MM.1S (cell line): ENCODE results near the gene MZF1.

Source experiments
- DNase-seq: peaks from one replicate; pipeline ENCODE4 v3.0.0-alpha.2; 2015
- H2AFZ ChIP-seq: fragments of 300-600 bp; sonication (generic); 2 replicates; pipeline ENCODE4 v1.6.0; 2016; ENCODE audit warnings: antibody characterized with exemption, low read length
- H3F3A ChIP-seq: fragments of 300-600 bp; sonication (generic); 2 replicates; pipeline ENCODE4 v1.6.1; 2016; ENCODE audit warnings: mild to moderate bottlenecking, antibody characterized with exemption, low read length, moderate library complexity, mixed read lengths; ENCODE audit not compliant: insufficient read depth
- H3K27ac ChIP-seq: fragments of 300-600 bp; sonication (generic); 2 replicates; pipeline ENCODE4 v1.5.1; 2016; ENCODE audit warnings: mild to moderate bottlenecking, low read length
- H3K27me3 ChIP-seq: fragments of 300-600 bp; sonication (generic); replicated peaks from 2 replicates; pipeline ENCODE4 v1.6.0; 2016; ENCODE audit warnings: low read length; ENCODE audit not compliant: insufficient read depth
- H3K36me3 ChIP-seq: fragments of 300-600 bp; sonication (generic); replicated peaks from 2 replicates; pipeline ENCODE4 v1.6.1; 2016; ENCODE audit warnings: mild to moderate bottlenecking, low read length, mixed read lengths; ENCODE audit not compliant: insufficient read depth
- H3K4me1 ChIP-seq: fragments of 300-600 bp; sonication (generic); 2 replicates; pipeline ENCODE4 v1.6.1; 2016; ENCODE audit warnings: low read length, mixed read lengths
- H3K4me2 ChIP-seq: fragments of 300-600 bp; sonication (generic); 2 replicates; pipeline ENCODE4 v1.6.0; 2016; ENCODE audit warnings: low read depth, low read length
- H3K4me3 ChIP-seq: fragments of 300-600 bp; sonication (generic); 2 replicates; pipeline ENCODE4 v1.5.1; 2016; ENCODE audit warnings: low read length, mixed read lengths
- H3K79me2 ChIP-seq: fragments of 300-600 bp; sonication (generic); 2 replicates; pipeline ENCODE4 v1.6.1; 2016; ENCODE audit warnings: mixed run types, low read length, mixed read lengths
- H3K9ac ChIP-seq: fragments of 300-600 bp; sonication (generic); 2 replicates; pipeline ENCODE4 v1.6.1; 2016; ENCODE audit warnings: low read length, mixed read lengths
- H3K9me2 ChIP-seq: fragments of 300-600 bp; sonication (generic); replicated peaks from 2 replicates; pipeline ENCODE4 v1.6.1; 2016; ENCODE audit warnings: mild to moderate bottlenecking, low read length, mixed read lengths; ENCODE audit not compliant: insufficient read depth
- H3K9me3 ChIP-seq: fragments of 300-600 bp; sonication (generic); replicated peaks from 2 replicates; pipeline ENCODE4 v1.6.1; 2016; ENCODE audit warnings: mild to moderate bottlenecking, low read length, mixed read lengths; ENCODE audit not compliant: insufficient read depth
- H4K20me1 ChIP-seq: fragments of 300-600 bp; sonication (generic); 2 replicates; pipeline ENCODE4 v1.6.1; 2016; ENCODE audit warnings: mild to moderate bottlenecking, low read length, moderate library complexity, mixed read lengths; ENCODE audit not compliant: insufficient read depth
- EZH2 ChIP-seq: fragments of 300-600 bp; sonication (generic); optimal IDR thresholded peaks from 2 replicates; pipeline ENCODE3; 2017; ENCODE audit warnings: low read depth, mild to moderate bottlenecking, antibody characterized with exemption, low read length, mixed read lengths
- EZH2phosphoT487 ChIP-seq: fragments of 300-600 bp; sonication (generic); IDR thresholded peaks from 2 replicates; pipeline ENCODE4 v1.6.1; 2018; ENCODE audit warnings: antibody characterized with exemption, low read length
- TF ChIP-seq, protein P1 (sequence below): fragments of 300-600 bp; sonication (generic); IDR thresholded peaks from 2 replicates; pipeline ENCODE4 v1.5.1; 2016; ENCODE audit warnings: antibody characterized with exemption, low read length, mixed read lengths

MZF1 gene

DNA sequence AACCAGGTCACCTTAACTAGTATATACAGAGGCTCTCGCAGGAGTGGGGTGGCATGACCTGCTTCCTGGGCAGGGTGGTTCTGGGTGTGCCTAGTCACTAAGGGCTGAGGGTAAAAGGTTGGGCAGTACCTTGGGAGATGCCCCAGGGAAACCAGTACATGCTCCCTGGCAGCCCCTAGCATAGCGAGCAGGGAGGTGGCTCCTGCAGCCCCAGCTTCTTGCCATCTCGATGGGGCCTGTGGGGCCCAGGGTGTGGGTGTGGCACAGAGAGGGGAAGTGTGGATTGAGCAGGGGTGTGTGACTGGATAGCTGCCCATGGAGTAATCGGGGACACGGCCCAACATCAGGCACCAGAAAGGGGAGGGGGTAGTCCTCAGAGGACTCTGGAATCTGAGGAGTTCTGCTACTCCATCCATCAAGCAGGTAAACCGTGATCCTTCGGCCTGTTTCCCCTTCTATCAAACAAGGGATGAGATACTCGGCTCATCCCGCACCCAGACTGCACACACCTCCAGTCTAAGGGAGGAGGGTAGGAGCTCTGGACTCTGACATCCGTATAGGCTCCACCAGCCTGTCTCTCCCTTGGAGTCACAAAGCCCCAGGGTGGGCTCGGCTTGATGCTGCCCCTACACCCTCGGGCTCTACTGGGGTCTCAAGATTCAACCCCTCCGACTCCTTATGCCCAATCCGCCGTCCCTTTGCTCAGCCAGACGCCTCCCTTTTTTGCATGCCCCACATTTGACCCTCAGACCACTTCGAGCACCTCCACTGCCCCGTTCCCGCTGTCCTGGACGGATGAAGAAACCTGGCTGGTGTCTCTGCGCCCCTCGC is 54.7 kb downstream of the MZF1 start:
- H3K79me2 ChIP-seq = peaks cover 13% of the 10 kb centered on the region
- no peaks in the 10 kb centered on the region for H3K9me2 ChIP-seq
- H3K4me3 ChIP-seq = peak overlapping the region; percentile 88
- H2AFZ ChIP-seq = peak overlapping the region; percentile 92
- peak overlapping the region; percentile 82 for H3K4me2 ChIP-seq
- DNase-seq = no peak
- no peaks in the 10 kb centered on the region for H3K9me3 ChIP-seq
- H3F3A ChIP-seq = peaks cover 11% of the 10 kb centered on the region; the same call in 1 of the 2 replicates
- H4K20me1 ChIP-seq = no peaks in the 10 kb centered on the region
- H3K27ac ChIP-seq = peak overlapping the region; percentile 78; the same call in 1 of the 2 replicates
- H3K4me1 ChIP-seq = peaks cover 5% of the 10 kb centered on the region; the same call in 1 of the 2 replicates
- H3K36me3 ChIP-seq = no peaks in the 10 kb centered on the region
- TF ChIP-seq EZH2 (no peak), EZH2phosphoT487 (no peak)
- TF ChIP-seq, protein P1, sequence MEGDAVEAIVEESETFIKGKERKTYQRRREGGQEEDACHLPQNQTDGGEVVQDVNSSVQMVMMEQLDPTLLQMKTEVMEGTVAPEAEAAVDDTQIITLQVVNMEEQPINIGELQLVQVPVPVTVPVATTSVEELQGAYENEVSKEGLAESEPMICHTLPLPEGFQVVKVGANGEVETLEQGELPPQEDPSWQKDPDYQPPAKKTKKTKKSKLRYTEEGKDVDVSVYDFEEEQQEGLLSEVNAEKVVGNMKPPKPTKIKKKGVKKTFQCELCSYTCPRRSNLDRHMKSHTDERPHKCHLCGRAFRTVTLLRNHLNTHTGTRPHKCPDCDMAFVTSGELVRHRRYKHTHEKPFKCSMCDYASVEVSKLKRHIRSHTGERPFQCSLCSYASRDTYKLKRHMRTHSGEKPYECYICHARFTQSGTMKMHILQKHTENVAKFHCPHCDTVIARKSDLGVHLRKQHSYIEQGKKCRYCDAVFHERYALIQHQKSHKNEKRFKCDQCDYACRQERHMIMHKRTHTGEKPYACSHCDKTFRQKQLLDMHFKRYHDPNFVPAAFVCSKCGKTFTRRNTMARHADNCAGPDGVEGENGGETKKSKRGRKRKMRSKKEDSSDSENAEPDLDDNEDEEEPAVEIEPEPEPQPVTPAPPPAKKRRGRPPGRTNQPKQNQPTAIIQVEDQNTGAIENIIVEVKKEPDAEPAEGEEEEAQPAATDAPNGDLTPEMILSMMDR = peak; percentile 23; the same call in 1 of the 2 replicates
- H3K27me3 ChIP-seq = peaks cover 4% of the 10 kb centered on the region; the same call in 1 of the 2 replicates
- peak overlapping the region; percentile 73 for H3K9ac ChIP-seq

DNA sequence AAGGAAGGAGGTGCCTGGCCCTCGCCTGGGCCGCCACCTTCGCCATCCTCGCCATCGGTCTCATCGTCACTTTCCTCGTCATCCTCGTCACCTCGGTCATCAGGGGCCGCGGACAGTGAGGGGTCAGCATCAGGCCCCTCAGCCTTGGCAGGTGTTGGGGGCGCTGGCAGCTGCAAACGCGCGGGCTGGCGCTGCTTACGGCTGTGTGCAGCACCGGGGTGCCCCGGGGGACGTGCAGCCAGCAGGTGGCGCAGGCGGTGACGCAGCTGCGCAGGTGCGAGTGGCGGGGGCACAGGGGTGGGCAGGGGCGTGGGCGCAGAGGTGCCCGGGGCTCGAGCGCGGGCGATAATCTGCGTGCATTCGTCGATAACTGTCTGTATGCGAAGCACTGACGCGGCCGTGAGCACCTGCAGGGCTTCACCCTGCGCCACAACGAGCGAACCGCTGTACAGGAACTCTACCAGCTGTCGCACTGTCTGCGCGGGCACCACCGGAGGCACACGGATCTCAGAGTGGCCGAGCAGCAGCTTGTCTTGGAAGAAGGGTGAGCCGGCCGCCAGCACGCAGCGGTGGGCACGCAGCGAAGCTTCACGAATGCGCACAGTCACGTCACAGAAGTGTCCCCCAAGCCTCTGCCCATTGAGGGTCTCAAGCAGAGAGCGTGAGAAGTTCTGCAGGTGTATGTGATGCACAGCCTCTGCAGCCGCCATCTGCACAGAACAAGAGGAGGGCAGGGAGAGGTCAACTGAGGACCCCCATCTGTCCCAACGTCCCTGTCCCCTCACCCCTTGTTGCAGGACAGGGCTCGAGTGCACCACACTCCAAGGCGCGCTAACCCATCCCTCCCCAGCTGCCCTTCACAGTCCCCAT is 55.9 kb downstream of the MZF1 start:
- Histone ChIP-seq H2AFZ (no peak overlapping the region), H3F3A (peaks cover 11% of the 10 kb centered on the region; the same call in 1 of the 2 replicates), H3K36me3 (no peaks in the 10 kb centered on the region), H3K27me3 (no peaks in the 10 kb centered on the region), H3K27ac (no peak overlapping the region), H3K4me2 (no peak overlapping the region), H3K79me2 (peaks cover 13% of the 10 kb centered on the region), H3K9me2 (no peaks in the 10 kb centered on the region), H3K9me3 (no peaks in the 10 kb centered on the region), H4K20me1 (no peaks in the 10 kb centered on the region), H3K9ac (no peak overlapping the region), H3K4me1 (peaks cover 5% of the 10 kb centered on the region; the same call in 1 of the 2 replicates), H3K4me3 (no peak overlapping the region)
- TF ChIP-seq, protein P1 = no peak
- TF ChIP-seq EZH2 = no peak
- no peak for TF ChIP-seq EZH2phosphoT487
- DNase-seq = no peak

DNA sequence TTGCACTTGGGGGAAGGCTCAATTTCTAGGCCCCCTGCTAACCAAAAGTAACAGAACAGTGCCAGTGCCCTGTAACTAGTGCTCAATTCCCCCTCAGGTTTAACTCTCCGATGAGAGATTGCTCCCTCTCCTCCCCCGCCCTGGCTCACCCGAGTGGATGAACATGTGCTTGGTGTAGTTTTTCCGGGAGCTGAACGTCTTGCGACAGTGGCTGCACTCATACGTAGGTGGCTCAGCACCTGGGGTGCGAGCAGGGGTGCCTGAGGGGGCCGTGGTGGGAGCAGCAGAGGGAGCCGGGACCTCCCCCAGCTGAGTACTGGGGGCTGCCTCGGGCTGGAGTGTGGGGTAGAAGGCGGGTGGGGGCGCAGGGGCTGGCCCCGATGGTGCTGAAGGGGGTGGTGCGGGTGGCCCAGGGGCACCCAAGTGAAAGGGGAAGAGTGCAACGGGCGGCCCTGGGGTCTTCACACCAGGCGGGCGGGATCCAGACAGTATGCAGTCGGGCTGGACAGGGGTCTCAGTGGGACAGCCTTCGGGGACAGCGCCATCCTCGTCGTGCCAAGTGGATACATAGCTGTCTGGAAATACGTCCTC is 56.8 kb downstream of the MZF1 start:
- Histone ChIP-seq H4K20me1 (no peaks in the 10 kb centered on the region), H3K9me2 (no peaks in the 10 kb centered on the region), H3K4me3 (no peak overlapping the region), H3K9ac (no peak overlapping the region), H3K79me2 (peaks cover 13% of the 10 kb centered on the region), H3K36me3 (no peaks in the 10 kb centered on the region), H3K4me1 (peaks cover 5% of the 10 kb centered on the region; the same call in 1 of the 2 replicates), H3K27me3 (no peaks in the 10 kb centered on the region), H2AFZ (no peak overlapping the region), H3K9me3 (no peaks in the 10 kb centered on the region), H3F3A (peaks cover 11% of the 10 kb centered on the region; the same call in 1 of the 2 replicates), H3K4me2 (no peak overlapping the region), H3K27ac (no peak overlapping the region)
- TF ChIP-seq EZH2 (no peak), EZH2phosphoT487 (no peak)
- TF ChIP-seq, protein P1 = no peak
- no peak for DNase-seq
